GM04503 (cell line): ENCODE results near the gene ITPRID2.
A peak's percentile ranks its signal among the peaks of the same experiment; 100 is the strongest.

Experiments
- DNase-seq: peaks from one replicate; pipeline ENCODE4 v3.0.0-alpha.2; 2012; ENCODE audit warnings: low read depth

ITPRID2 gene

DNA sequence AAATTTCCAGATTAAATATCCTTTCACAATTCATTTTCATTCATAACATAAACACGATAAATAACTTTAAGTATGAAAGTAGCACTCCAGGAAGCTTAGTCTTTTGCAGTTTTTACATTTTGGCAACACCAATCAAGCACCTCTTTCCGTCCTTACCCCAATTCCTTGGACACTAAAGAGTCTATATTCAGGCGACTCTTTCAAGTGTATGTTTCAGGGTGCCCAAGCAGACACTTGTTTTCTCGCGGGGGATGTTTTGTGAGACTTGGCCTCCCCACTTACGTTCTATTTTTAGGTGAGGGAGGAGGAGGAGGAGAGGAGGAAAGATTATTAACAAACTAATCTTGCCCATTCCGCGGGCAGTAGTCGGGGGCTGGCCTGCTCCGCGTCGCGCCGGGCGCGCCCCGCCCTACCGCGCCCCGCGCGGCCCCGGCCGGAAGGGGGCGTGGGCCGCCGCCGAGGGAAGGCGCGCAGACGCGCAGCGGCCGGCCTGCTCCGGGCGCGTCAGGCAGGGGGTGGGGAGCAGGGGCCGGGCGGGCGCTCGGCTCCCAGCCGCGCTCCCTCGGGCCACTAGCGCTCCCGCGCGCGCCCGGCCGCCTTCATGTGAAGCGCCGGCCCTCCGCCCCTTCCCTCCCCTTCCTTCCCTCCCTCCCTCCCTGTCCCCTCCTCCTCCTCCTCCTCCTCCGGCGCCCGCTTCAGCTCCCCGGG is at the start of gene ITPRID2:
Gene ITPRID2, plus strand, starts transcription at position 473 of the 708 bp plus-strand sequence. CDS start 337 bp downstream, outside the sequence.
- DNase-seq = peak; percentile 36

- DNase-seq = no peak
Measured at GRCh38 chr2:181844551-181845290, 46.8 kb upstream of the ITPRID2 start.

DNA sequence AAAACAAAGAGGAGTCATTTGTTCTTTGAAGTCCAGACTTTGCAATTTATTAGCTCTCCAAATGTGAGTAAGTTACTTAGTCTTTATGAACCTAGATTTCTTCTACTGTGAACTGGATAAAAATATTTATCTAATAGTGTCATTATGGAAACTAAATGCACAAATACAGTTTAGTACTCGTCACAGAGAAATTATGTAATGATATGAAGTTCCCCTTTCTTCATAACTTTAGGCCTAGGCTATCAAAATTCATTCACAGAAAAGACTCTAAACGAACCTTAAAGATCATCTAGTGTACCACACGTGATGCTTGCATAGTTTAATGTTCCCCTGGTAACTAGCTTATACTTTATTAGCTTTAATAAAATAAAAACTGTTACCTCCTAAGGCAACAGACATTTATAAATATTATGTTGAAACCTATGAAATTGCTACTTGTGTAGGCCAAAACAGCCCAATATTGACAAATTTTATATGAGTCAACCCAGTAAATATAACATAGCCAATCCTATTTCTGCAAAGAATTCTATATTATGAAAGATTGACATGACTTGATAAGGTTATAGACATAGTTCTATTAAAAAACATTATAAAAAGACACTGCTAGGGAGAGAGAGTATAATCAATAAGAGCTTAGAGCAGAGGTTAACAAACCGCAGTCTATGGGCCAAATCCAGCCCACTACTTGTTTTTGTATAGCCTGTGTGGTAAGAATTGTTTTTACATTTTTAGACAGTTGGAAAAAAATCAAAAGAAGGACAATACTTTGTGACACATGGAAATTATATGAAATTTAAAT is 44.9 kb upstream of the ITPRID2 start:
- DNase-seq = no peak

GRCh38 chr2:181847198-181847556 is 44.4 kb upstream of the ITPRID2 start:
- DNase-seq = no peak

DNA sequence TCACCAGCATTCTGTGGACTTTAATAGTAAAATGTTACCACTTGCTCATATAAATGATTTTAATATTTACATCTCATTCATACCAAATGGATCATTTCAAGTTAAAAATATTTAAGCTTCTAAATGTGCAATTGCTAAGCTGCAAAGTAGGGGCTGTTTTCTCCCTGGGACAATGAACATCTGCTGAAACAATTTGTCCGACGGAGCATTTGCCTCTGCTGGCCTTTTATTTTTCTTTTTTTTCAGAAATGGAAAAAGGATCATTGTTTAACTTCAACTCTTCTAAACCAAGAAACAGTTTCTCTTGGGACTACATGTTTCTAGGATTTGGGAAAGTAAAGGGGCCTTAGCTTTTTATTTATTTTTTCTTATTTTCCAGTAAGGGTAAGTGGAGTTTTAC is 43.8 kb upstream of the ITPRID2 start:
- no peak for DNase-seq

DNA sequence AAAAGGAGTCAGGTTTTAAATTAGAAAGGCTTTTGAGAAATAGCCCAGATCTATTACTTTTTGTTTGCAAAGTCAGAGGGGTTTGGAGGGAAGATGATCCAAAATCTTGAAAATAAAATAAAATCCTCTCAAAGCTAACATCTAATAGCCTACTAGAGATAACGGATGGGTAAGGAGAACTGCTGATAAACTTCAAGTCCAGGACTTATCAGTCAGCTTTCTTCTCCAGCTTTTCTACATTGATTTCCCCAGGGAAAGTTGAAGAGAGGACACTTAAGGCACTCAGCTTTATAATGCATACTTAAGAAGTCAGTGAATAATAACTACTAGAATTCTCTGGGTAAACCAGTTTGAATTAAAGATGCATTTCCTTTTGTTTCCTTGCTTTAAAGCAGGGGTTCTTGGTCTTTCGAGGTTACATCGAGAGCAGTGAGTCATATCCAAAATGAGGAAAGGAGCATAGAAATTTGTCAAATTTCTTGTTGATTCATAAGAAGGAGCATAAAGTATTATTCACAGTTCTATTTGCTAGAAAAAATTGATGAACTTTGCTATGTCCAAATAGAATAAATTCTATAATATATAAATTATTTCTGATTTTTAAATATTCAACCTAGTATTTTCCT is 43.2 kb upstream of the ITPRID2 start:
- no peak for DNase-seq

GRCh38 chr2:181849601-181850000 is 41.9 kb upstream of the ITPRID2 start:
- no peak for DNase-seq

- DNase-seq = no peak
Measured at GRCh38 chr2:181850936-181851560, 40.5 kb upstream of the ITPRID2 start.

DNA sequence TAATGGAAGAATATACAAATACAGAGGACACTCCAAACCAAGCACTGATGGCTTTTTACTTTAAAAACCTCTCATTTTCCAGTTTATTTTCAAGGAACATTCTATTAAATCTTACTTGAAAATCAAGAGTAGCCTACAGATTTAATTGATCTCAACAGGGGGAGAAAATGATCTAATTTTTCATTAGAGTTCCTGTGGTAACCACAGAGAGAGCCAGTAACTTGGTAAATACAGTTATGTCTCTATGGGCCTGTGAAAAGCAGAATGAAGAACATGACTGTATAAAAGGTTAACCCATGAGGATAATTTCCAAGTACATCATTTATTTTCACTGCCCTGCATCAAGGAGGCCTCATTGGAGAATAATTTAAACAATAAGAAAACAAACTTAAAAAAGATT is 39.8 kb upstream of the ITPRID2 start:
- DNase-seq = no peak

- no peak for DNase-seq
Measured at GRCh38 chr2:181853696-181854095, 37.8 kb upstream of the ITPRID2 start.

DNA sequence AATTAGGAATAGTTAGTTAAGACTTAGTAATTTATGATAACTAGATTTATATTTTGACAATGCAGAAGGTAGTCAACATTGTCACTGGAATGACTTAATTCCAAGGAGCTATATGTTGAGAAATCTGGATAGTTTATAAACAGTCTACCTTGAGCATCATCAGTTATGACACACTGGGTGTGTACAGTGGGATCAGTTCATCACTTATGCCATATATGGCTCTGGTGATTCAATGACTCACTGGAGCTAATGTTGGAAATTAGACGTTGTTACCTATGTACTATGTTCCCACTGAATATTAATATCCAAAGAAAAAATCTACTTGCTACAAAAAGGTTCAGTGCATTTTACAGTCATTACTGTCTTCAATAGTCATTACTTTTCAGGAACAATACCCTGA is 34.0 kb upstream of the ITPRID2 start:
- no peak for DNase-seq

- no peak for DNase-seq
Measured at GRCh38 chr2:181858600-181858999, 32.9 kb upstream of the ITPRID2 start.

- DNase-seq = no peak
Measured at GRCh38 chr2:181859123-181859522, 32.4 kb upstream of the ITPRID2 start.

DNA sequence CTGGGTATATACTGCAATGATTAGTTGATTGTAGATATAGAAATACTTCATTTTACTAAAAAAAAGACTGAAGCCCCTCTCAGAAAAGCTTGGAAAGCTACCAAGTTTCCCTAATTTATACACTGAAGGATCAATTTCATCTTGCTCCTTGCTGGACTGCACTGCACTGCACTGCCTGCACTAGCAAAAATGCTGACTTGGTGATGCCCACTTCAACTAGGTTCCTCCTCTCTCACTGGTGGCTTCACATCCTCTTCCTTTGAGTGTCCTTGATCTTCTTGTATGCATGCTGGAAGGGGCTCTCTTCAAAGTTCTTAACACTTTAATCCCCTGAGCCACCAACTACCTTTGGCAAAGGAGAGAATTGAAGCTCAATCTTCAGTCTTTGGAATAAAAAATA is 31.7 kb upstream of the ITPRID2 start:
- no peak for DNase-seq

GRCh38 chr2:181861379-181861778 is 30.2 kb upstream of the ITPRID2 start:
- no peak for DNase-seq

- no peak for DNase-seq
Measured at GRCh38 chr2:181862583-181863281, 28.8 kb upstream of the ITPRID2 start.

- DNase-seq = no peak
Measured at GRCh38 chr2:181872178-181872577, 19.4 kb upstream of the ITPRID2 start.

GRCh38 chr2:181876614-181877063 is 14.9 kb upstream of the ITPRID2 start:
- DNase-seq = no peak

DNA sequence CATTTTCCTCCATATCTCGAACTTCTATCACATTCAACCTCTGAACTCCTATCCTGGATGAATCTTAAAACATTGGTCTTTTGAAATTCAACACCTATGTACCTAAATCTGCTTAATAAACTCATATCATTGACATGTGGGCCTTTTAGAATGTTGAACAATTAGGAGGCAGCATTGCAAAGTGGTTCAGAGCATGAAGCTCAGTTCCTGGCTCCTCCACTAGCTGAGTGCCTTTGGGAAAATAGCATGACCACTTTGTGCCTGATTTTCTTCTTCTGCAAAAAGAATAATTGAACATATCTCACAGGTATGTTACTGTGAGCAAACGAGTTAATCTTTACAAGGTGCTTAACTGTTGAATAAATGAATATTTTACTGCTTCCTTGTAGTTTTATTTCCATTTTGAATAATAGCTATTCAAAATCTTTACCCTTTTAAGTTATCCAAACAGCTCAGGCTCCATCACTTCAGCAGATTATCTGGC is 14.3 kb upstream of the ITPRID2 start:
- no peak for DNase-seq

DNA sequence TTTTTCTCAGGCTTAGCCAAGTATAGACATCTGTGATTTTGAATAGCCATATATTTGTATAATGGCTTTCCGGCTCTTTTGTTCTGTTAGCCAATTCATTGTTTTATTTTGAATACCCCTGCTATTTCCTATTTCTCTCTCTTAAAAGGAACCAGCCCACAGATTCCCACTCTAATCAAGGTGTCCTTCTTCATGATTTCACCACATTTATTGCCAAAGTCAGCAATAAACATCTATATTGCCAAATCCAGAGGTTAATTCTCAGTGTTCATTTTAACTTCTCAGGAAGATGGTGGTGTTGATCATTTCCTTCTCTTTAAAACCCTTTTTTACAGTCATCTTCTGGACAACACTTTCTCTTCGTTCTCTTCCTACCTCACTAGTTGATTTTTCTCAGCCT is 13.1 kb upstream of the ITPRID2 start:
- DNase-seq = no peak

GRCh38 chr2:181879295-181879694 is 12.2 kb upstream of the ITPRID2 start:
- DNase-seq = no peak
